Trophoblast cell (in vitro differentiated cells and primary cell): ENCODE measurements around the gene KLHDC7A. TPM values are rescaled to one million over a fixed set of nuclear protein-coding genes. Genes with fewer than 3 reads are reported as not detected.

Source experiments
- DNase-seq, 2 donors: peaks; one replicate each; pipeline ENCODE4 v3.0.0-alpha.2; 2016
- H2AFZ ChIP-seq: 2 replicates; pipeline ENCODE4 v1.6.1; 2013; ENCODE audit warnings: low read length, moderate library complexity, mild to moderate bottlenecking; ENCODE audit not compliant: insufficient read depth, poor library complexity
- H2AK5ac ChIP-seq: 2 replicates; pipeline ENCODE4 v1.6.1; 2013; ENCODE audit warnings: mild to moderate bottlenecking, low read length
- H2BK120ac ChIP-seq: 2 replicates; pipeline ENCODE4 v1.6.1; 2013; ENCODE audit warnings: low read length, mild to moderate bottlenecking, moderate library complexity; ENCODE audit not compliant: insufficient read depth, poor library complexity
- H2BK12ac ChIP-seq: 2 replicates; pipeline ENCODE4 v1.6.1; 2013; ENCODE audit warnings: mild to moderate bottlenecking, low read length, moderate library complexity
- H2BK5ac ChIP-seq: 2 replicates; pipeline ENCODE4 v1.6.1; 2013; ENCODE audit warnings: low read length, low read depth, moderate library complexity, mild to moderate bottlenecking; ENCODE audit not compliant: poor library complexity
- H3K14ac ChIP-seq: 2 replicates; pipeline ENCODE4 v1.6.1; 2013; ENCODE audit warnings: mild to moderate bottlenecking, low read length
- H3K18ac ChIP-seq: 2 replicates; pipeline ENCODE4 v1.6.1; 2013; ENCODE audit warnings: mild to moderate bottlenecking, low read length
- H3K23ac ChIP-seq: 2 replicates; pipeline ENCODE4 v1.6.1; 2013; ENCODE audit warnings: low read length
- H3K27ac ChIP-seq: 2 replicates; pipeline ENCODE4 v1.5.1; 2013; ENCODE audit warnings: low read depth, mild to moderate bottlenecking, inconsistent platforms, low read length, moderate library complexity
- H3K27me3 ChIP-seq: 2 replicates; pipeline ENCODE4 v1.6.1; 2013; ENCODE audit warnings: inconsistent platforms, mild to moderate bottlenecking, low read length, moderate library complexity; ENCODE audit not compliant: insufficient read depth
- H3K36me3 ChIP-seq, 2 experiments: 1 replicate in 1 of 2; 2 replicates in 1 of 2; pipeline ENCODE4 v1.6.1; 2013; ENCODE audit warnings: low read length in 2 of 2, mild to moderate bottlenecking in 2 of 2, moderate library complexity in 1 of 2; ENCODE audit not compliant: insufficient read depth in 2 of 2, control insufficient read depth in 1 of 2
- H3K4ac ChIP-seq: 2 replicates; pipeline ENCODE4 v1.6.1; 2013; ENCODE audit warnings: low read depth, mild to moderate bottlenecking, low read length, moderate library complexity
- H3K4me1 ChIP-seq, 2 experiments: 1 replicate in 1 of 2; 2 replicates in 1 of 2; pipeline ENCODE4 v1.6.1; 2013; ENCODE audit warnings: low read length in 2 of 2, mild to moderate bottlenecking in 2 of 2, moderate library complexity in 1 of 2; ENCODE audit not compliant: insufficient read depth in 2 of 2, control insufficient read depth in 1 of 2
- H3K4me2 ChIP-seq: 2 replicates; pipeline ENCODE4 v1.6.1; 2013; ENCODE audit warnings: inconsistent platforms, mild to moderate bottlenecking, low read length, moderate library complexity
- H3K4me3 ChIP-seq: 2 replicates; pipeline ENCODE4 v1.5.1; 2013; ENCODE audit warnings: mild to moderate bottlenecking, low read depth, low read length, inconsistent platforms
- H3K79me1 ChIP-seq: one replicate; pipeline ENCODE4 v1.6.1; 2013; ENCODE audit warnings: low read length
- H3K79me2 ChIP-seq: 2 replicates; pipeline ENCODE4 v1.6.1; 2013; ENCODE audit warnings: low read length, mild to moderate bottlenecking; ENCODE audit not compliant: control insufficient read depth, insufficient read depth, poor library complexity
- H3K9ac ChIP-seq: 2 replicates; pipeline ENCODE4 v1.6.1; 2013; ENCODE audit warnings: mild to moderate bottlenecking, low read length
- H3K9me3 ChIP-seq: 2 replicates; pipeline ENCODE4 v1.6.1; 2013; ENCODE audit warnings: low read depth, mild to moderate bottlenecking, control low read depth, inconsistent platforms, low read length; ENCODE audit not compliant: insufficient read depth
- H4K12ac ChIP-seq: 2 replicates; pipeline ENCODE4 v1.6.1; 2013; ENCODE audit warnings: low read depth, mild to moderate bottlenecking, low read length, moderate library complexity
- H4K8ac ChIP-seq: 2 replicates; pipeline ENCODE4 v1.6.1; 2013; ENCODE audit warnings: low read depth, mild to moderate bottlenecking, low read length, moderate library complexity
- H4K91ac ChIP-seq: one replicate; pipeline ENCODE4 v1.6.1; 2013; ENCODE audit warnings: low read depth, mild to moderate bottlenecking, low read length, moderate library complexity
- WGBS: extraction: QIAGEN DNeasy Blood & Tissue Kit; methylation state at CpG from one replicate; pipeline ENCODE4 v1.1.7; 2013; ENCODE audit warnings: missing lambda C conversion rate; ENCODE audit not compliant: insufficient read length, insufficient coverage; ENCODE audit errors: extremely low coverage; 5-methylcytosine and 5-hydroxymethylcytosine counted together
- polyA plus RNA-seq: library from polyadenylated mRNA; stranded (reverse); fragments of 200-250 nt; gene quantifications from 2 replicates; pipeline ENCODE4 v1.2.3, GENCODE V29; 2013

Gene KLHDC7A
- 0.97 and 1.1 TPM in 2 replicates for polyA plus RNA-seq

DNA sequence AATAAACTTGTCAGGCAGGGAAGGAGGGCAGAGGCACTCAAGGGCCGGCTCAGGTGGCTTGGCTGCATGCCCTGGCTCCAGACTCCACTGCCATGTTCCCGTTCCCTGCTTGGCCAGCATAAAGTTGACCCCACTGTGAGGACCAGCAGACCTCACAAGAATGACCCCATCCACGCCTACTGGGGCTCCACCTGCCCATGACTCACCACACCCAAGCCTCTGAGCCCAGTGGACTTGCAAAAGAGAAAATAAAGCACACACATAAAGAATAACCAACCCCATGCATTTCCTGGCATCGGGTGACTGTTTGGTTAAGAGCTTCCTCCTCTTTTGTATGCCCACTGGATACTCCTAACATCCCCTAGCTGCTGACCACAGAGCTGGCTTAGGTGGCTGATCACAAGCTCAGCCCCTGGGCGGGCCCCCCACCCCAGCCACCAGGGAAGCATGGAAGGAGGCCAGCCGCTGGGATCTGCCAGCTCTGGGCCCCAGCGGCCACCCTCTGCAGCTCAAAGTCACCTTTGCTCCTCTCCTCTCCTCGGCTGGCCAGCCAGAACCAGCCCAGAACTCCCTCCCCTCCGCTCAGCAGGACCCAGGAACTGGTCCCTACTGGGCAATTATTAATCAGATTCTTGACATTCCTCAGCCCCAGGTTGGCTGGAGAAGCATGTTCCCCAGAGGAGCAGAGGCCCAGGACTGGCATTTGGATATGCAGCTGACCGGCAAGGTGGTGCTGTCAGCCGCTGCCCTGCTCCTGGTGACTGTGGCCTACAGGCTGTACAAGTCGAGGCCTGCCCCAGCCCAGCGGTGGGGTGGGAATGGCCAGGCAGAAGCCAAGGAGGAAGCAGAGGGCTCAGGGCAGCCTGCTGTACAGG is at the start of gene KLHDC7A:
KLHDC7A (plus strand) TSS at position 616 of the 875 bp plus-strand sequence; CDS start at position 668, 52 bp downstream.
- peak within 1 kb of the TSS; percentile 80 for H3K27ac ChIP-seq
- no peak within 1 kb of the TSS for H4K12ac ChIP-seq
- peaks cover 3% of the 10 kb centered on the region for H3K79me2 ChIP-seq
- peaks cover 16% of the 10 kb centered on the region for H3K79me1 ChIP-seq
- H3K14ac ChIP-seq = peak within 1 kb of the TSS; percentile 41
- no CpG with 5 or more reads among the region's 13 CpGs for WGBS
- no peak within 1 kb of the TSS for H3K23ac ChIP-seq
- peak within 1 kb of the TSS; percentile 9 for H2AFZ ChIP-seq
- H3K4me3 ChIP-seq = no peak within 1 kb of the TSS
- H2BK120ac ChIP-seq = peak within 1 kb of the TSS; percentile 86
- DNase-seq = no peak
- peak within 1 kb of the TSS; percentile 71 for H2BK5ac ChIP-seq
- H2AK5ac ChIP-seq = peak within 1 kb of the TSS; percentile 76
- peak within 1 kb of the TSS; percentile 27 for H3K18ac ChIP-seq
- H4K8ac ChIP-seq = peak within 1 kb of the TSS; percentile 59
- H3K4me1 ChIP-seq = peaks cover 32 to 47% of the 10 kb centered on the region in 2 experiments
- H3K27me3 ChIP-seq = no peaks in the 10 kb centered on the region
- H2BK12ac ChIP-seq = peak within 1 kb of the TSS; percentile 55
- no peaks in the 10 kb centered on the region for H3K36me3 ChIP-seq
- H3K9ac ChIP-seq = no peak within 1 kb of the TSS
- H3K9me3 ChIP-seq = no peaks in the 10 kb centered on the region
- peak within 1 kb of the TSS; percentile 81 for H4K91ac ChIP-seq
- peak within 1 kb of the TSS; percentile 59 for H3K4ac ChIP-seq
- H3K4me2 ChIP-seq = peak within 1 kb of the TSS; percentile 2

GRCh38 chr1:18434041-18434440 is 46.7 kb upstream of the KLHDC7A start:
- Histone ChIP-seq H3K14ac (no peak overlapping the region), H4K91ac (no peak overlapping the region), H3K27me3 (no peaks in the 10 kb centered on the region), H4K8ac (no peak overlapping the region), H2AK5ac (no peak overlapping the region), H3K79me1 (peaks cover 3% of the 10 kb centered on the region), H3K79me2 (no peaks in the 10 kb centered on the region), H3K27ac (no peak overlapping the region), H3K4me3 (no peak overlapping the region), H3K23ac (no peak overlapping the region), H3K18ac (no peak overlapping the region), H3K36me3 (no peaks in the 10 kb centered on the region), H2BK5ac (no peak overlapping the region), H4K12ac (no peak overlapping the region), H3K4ac (no peak overlapping the region), H2BK12ac (no peak overlapping the region), H3K4me2 (no peak overlapping the region), H2BK120ac (no peak overlapping the region), H3K9me3 (no peaks in the 10 kb centered on the region), H3K9ac (no peak overlapping the region), H2AFZ (no peak overlapping the region), H3K4me1 (peaks cover 3 to 4% of the 10 kb centered on the region in 2 experiments)
- WGBS = no CpG with 5 or more reads among the region's 3 CpGs
- no peak for DNase-seq

- H3K79me1 ChIP-seq = no peaks in the 10 kb centered on the region
- H3K9me3 ChIP-seq = no peaks in the 10 kb centered on the region
- no CpG with 5 or more reads among the region's 5 CpGs for WGBS
- H4K91ac ChIP-seq = no peak overlapping the region
- no peak overlapping the region for H3K14ac ChIP-seq
- no peak overlapping the region for H3K4me2 ChIP-seq
- H3K4ac ChIP-seq = no peak overlapping the region
- H4K8ac ChIP-seq = no peak overlapping the region
- H3K27ac ChIP-seq = no peak overlapping the region
- no peak overlapping the region for H3K9ac ChIP-seq
- peaks cover 0 to 5% of the 10 kb centered on the region in 2 experiments for H3K4me1 ChIP-seq
- H3K36me3 ChIP-seq = no peaks in the 10 kb centered on the region
- H3K79me2 ChIP-seq = no peaks in the 10 kb centered on the region
- no peak overlapping the region for H3K23ac ChIP-seq
- H2AFZ ChIP-seq = no peak overlapping the region
- no peak overlapping the region for H2BK12ac ChIP-seq
- no peak overlapping the region for H3K4me3 ChIP-seq
- H2BK5ac ChIP-seq = no peak overlapping the region
- no peak overlapping the region for H3K18ac ChIP-seq
- no peak overlapping the region for H4K12ac ChIP-seq
- H2AK5ac ChIP-seq = no peak overlapping the region
- DNase-seq = no peak
- no peak overlapping the region for H2BK120ac ChIP-seq
- H3K27me3 ChIP-seq = no peaks in the 10 kb centered on the region
These were observed 40.1 kb upstream of the KLHDC7A start for GRCh38 chr1:18440385-18441226.

DNA sequence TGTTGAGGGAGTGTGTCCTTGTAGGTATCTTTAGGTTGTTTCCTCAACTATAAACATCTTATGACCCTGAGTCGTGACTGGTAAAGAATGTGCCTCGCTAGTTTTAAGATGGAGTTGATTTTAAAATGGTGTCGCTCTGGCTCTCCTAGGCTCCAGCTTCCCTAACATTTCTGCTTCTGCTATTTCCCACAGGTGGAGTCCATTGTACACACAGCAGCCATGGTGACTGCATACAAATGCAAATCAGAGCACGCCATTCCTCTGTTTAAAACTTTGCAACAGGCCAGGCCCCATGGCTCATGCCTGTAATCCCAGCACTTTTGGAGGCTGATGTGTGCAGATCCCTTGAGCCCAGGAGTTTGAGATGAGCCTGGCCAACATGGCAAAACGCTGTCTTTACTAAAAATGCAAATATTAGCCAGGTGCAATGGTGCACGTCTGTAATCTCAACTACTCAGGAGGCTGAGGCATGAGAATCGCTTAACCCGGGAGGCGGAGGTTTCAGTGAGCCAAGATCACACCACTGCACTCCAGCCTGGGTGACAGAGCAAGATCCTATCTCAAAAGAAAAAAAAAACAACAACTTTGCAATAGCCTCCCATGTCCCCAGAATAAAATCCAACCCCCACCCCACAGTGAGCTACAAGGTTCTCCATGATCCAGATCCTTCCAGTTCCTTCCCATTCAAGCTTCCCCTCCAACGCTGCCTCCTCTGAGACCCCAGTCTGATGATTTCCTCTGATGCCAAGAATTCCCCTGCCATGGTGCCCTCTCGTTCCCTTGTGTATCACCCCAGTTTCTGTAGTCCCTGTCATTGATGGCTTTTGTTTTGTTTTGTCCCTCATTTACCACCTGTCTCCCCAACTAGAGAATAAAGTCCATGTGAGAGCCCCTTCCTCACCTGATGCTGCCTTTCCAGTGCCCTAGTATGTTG is 36.9 kb upstream of the KLHDC7A start:
- DNase-seq = no peak
- Histone ChIP-seq H2BK5ac (no peak overlapping the region), H4K8ac (no peak overlapping the region), H3K4me1 (peaks cover 6 to 14% of the 10 kb centered on the region in 2 experiments), H3K79me1 (no peaks in the 10 kb centered on the region), H2BK12ac (no peak overlapping the region), H3K14ac (no peak overlapping the region), H3K23ac (no peak overlapping the region), H4K12ac (no peak overlapping the region), H4K91ac (no peak overlapping the region), H3K9ac (no peak overlapping the region), H3K4me3 (no peak overlapping the region), H2AK5ac (no peak overlapping the region), H2AFZ (no peak overlapping the region), H3K27ac (no peak overlapping the region), H3K9me3 (peaks cover 1% of the 10 kb centered on the region), H3K27me3 (no peaks in the 10 kb centered on the region), H2BK120ac (no peak overlapping the region), H3K4me2 (no peak overlapping the region), H3K36me3 (no peaks in the 10 kb centered on the region), H3K18ac (no peak overlapping the region), H3K79me2 (no peaks in the 10 kb centered on the region), H3K4ac (no peak overlapping the region)
- no CpG with 5 or more reads among the region's 11 CpGs for WGBS
